Stimulated activated CD8-positive, alpha-beta memory T cell treated with anti-CD3 and anti-CD28 coated beads, Interleukin-2, amount 100 ng/mL, for 48 hours (primary cell): ENCODE results near the gene APOC3.
"Not testable (repeated sequence)": the region's sequence is repeated elsewhere in the genome, so short reads cannot be mapped to it uniquely, and the experiment has no call there.

Experiments used
- DNase-seq, 2 donors: peaks; one replicate each; pipeline ENCODE4 v3.0.0-alpha.2; 2020; ENCODE audit warnings: low read depth in 2 of 2

Gene APOC3

DNA sequence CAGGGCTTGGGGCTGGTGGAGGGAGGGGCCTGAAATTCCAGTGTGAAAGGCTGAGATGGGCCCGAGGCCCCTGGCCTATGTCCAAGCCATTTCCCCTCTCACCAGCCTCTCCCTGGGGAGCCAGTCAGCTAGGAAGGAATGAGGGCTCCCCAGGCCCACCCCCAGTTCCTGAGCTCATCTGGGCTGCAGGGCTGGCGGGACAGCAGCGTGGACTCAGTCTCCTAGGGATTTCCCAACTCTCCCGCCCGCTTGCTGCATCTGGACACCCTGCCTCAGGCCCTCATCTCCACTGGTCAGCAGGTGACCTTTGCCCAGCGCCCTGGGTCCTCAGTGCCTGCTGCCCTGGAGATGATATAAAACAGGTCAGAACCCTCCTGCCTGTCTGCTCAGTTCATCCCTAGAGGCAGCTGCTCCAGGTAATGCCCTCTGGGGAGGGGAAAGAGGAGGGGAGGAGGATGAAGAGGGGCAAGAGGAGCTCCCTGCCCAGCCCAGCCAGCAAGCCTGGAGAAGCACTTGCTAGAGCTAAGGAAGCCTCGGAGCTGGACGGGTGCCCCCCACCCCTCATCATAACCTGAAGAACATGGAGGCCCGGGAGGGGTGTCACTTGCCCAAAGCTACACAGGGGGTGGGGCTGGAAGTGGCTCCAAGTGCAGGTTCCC lies at the start of gene APOC3:
Gene APOC3, plus strand, starts transcription at position 383 of the 659 bp plus-strand sequence. CDS start 676 bp downstream, outside the sequence.
- DNase-seq = no peak

- DNase-seq = no peak
These were observed 47.0 kb upstream of the APOC3 start for GRCh38 chr11:116782728-116783127.

DNA sequence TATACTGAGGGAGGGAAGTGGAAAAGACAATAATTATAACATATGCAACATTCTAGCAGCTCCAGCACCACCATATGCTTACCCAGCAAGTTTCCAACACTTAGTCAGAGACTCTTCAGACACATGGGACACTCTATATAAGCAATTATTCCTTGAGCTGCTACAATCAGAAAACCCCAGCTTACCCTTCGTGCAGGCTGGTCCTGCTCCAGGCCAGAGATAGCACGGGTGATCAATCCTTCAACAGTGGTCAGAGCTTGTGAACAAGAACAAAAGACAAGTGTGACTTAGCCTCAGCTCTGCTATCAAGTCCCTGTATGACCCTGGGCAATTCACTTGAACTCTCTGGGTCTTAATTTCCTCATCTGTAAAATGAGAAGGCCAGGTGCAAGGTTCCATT lies 43.4 kb upstream of the APOC3 start:
- no peak for DNase-seq

DNA sequence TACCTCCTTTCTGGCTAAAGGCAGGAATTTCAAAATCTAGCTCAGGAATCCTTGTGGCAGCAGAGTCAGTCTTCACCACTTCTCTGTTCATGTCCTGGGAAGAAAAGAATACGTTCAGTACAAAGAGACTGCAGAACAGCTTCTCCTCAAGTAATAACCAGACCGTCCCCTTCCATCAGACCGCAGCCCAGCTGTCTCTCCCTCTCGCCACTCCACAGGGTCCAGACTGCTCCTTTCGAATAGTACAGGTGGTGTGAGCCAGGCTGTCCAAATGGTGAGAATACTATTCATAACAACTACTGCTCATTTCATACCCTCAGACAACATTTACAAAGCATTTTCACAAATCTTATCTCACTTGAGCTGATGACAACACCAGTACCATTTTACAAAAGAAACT lies 42.7 kb upstream of the APOC3 start:
- DNase-seq = no peak

DNA sequence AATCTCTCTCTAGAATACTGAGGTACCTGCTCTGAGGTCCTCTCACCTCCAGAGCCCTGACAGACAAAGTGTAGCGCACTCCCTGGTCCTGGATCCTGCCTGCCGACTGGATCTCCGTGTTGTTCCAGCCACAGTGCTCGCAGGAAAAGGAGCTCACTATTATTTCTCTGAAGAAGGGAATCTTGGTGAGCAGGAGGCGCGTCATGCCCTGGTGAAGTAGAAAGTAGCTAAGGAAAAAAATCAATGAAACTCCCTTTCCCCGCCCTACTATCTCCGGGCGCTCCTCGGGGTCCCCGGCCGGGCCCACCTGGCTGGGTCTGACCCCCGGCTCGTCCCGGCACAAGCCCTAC lies 42.3 kb upstream of the APOC3 start:
- no peak for DNase-seq

GRCh38 chr11:116787786-116788486 lies 41.8 kb upstream of the APOC3 start, which contains the start of gene ZPR1:
TSS of gene ZPR1 (minus strand) at chr11:116788023. CDS start at chr11:116787990, 33 bp downstream.
- DNase-seq = peak; percentile 71 to 80

- DNase-seq = no peak
These were observed 41.2 kb upstream of the APOC3 start for GRCh38 chr11:116788534-116788933.

- no peak for DNase-seq
These were observed 40.7 kb upstream of the APOC3 start for GRCh38 chr11:116788975-116789374.

DNA sequence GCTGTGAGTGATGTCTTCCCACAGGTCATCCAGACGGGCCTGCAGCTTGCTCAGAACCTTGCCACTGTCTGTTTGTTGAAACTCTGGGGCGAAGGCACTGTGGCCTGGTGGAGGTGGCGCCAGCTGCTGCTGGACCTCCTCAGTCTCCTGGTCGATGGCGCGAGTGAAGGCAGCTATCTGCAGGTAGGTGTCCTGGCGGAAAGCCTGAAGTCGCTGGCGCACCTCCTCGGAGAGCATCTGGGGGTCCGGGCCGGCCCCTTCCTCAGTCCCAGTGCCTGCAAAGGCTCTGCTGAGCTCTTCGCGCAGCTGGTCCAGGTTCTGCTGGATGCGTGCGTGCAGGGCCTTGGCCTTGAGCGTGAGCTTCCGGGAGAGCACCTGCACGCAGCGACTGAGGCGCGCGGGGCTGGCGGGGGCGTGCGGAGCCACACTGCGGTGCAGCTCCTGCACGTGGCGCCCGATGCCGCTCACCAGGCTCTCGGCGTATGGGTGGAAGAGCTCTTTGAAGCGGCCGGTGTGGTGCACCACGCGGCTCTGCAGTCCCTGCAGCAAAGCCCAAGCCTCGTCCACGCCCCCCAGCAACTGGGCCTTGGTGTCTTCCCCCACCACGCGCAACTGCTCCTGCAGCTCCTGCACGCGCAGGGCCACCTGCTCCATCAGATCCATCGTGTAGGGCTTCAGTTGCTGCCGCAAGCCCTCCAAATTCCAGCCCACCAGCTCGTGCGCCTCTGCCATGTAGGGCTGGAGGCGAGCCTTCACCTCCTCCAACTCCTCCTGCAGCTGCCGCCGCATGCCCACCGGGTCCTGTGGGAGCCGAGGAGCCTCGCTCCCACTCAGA lies 39.3 kb upstream of the APOC3 start:
- no peak for DNase-seq

GRCh38 chr11:116791002-116791812 lies 38.5 kb upstream of the APOC3 start:
- DNase-seq = peak; percentile 64 to 78

DNA sequence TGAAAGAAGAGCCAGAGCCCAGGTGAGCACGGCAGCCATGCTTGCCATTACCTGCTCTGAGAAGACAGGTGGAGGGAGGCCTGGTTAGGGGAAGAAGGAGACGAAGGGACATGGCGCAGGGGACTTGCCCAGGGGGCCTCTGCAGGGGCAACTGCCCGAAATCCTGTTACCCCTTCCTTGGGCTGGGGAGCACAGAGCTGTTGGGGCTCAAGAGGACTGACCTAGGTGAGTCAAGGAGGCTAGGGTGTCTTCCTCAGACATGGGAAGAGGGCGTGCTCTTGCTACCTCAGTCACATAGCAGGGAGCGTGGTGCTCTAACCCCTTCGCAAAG lies 37.9 kb upstream of the APOC3 start, which contains the start of gene APOA5:
Gene APOA5, minus strand, starts transcription at position 67 of the 331 bp plus-strand sequence. Its CDS starts 19 bp downstream, at position 48.
- no peak for DNase-seq

- DNase-seq = no peak
These were observed 37.4 kb upstream of the APOC3 start for GRCh38 chr11:116792144-116792868.

GRCh38 chr11:116792869-116793771 lies 36.6 kb upstream of the APOC3 start:
- DNase-seq = no peak

DNA sequence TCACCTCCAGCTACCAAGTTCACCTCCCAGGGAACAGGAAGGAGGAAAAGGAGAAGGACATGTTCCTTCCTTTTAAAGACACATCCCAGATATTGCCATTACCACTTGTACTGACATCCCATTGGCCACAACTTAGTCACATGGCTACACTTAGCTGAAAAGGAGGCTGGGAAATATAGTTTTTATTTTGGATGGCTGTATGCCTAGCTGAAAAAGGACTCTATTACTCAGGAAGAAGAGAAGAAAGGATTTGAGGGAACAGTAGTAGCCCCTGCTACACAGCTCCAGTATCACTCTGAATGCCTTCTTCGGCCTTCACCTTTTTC lies 36.0 kb upstream of the APOC3 start:
- DNase-seq = no peak

- no peak for DNase-seq
These were observed 34.9 kb upstream of the APOC3 start for GRCh38 chr11:116794851-116795250.

GRCh38 chr11:116796548-116796947 lies 33.2 kb upstream of the APOC3 start:
- no peak for DNase-seq

- no peak for DNase-seq
These were observed 31.9 kb upstream of the APOC3 start for GRCh38 chr11:116797816-116798215.

DNA sequence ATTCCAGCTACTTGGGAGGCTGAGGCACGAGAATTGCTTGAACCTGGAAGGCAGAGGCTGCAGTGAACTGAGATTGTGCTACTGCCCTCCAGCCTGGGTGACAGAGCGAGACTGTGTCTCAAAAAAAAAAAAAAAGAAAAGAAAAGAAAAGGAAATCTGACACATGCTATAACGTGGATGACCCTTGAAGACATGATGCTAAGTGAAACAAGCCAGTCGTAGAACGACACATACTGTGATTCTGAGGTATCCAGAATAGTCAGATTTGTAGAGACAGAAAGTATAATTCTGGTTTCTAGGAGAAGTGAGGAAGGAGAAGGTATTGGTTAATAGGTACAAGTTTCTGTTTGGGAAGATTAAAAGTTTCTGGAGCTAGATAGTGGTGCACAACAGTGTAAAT lies 31.3 kb upstream of the APOC3 start:
- no peak for DNase-seq

DNA sequence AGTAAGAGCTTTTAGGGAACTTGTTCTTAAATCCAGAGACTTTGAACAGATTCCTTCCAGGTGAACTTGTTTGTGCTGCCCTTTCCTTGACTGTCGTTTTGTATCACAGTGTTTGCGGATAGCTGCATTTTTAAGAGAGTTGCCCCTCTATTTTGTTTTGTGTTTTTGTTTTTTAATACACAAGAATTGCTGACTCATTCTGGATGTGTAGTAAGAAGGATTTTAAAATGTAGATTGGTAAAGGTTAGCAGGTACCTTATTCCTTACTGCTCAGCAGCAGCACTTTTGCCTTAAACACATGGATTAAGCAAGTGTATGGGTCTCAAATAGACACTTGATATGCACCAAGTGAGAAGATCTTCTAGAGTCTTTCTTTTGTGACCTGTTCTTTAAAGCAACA lies 29.1 kb upstream of the APOC3 start:
- DNase-seq = no peak

DNA sequence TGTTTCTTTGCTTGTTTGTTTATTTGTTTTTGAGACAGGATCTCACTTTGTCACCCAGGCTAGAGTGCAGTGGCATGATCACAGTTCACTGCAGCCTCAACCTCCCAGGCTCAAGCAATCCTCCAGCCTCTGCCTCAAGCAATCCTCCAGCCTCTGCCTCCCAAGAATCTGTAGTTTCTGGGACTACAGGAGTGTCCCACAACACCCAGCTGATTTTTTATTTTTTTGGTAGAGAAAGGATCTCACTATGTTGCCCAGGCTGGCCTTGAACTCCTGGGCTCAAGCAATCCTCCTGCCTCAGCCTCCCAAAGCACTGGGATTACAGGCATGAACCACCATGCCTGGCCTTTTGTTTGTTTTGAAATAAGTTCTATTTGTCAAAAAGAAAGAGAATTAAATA lies 28.0 kb upstream of the APOC3 start:
- not testable (repeated sequence) for DNase-seq
